GM18868 (cell line): Measurements from ENCODE around the gene TPM1.

Experiments used
- ATAC-seq: cut with Tn5 transposase; IDR thresholded peaks from one replicate; pipeline ENCODE4 v1.9.1; 2021; ENCODE audit warnings: mild to moderate bottlenecking, moderate library complexity; ENCODE audit not compliant: unreplicated experiment

TPM1 gene

GRCh38 chr15:63054281-63054683, 11.7 kb downstream of the TPM1 start:
- ATAC-seq = no peak

GRCh38 chr15:63054985-63055384, 12.4 kb downstream of the TPM1 start:
- ATAC-seq = no peak

DNA sequence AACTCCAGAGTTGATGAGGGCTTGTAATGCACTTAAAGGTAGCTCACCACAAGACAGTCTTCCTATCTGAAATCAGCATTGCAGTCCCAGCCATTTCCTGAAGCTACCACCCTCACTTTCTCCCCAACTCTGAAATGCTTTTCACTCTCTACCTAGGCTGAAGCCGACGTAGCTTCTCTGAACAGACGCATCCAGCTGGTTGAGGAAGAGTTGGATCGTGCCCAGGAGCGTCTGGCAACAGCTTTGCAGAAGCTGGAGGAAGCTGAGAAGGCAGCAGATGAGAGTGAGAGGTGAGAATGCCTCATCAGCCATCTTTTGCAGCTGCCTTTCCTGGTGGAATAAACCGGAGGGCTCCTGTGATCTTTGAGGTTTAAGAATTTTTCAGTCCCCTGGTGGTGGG, 14.3 kb downstream of the TPM1 start:
- no peak for ATAC-seq

DNA sequence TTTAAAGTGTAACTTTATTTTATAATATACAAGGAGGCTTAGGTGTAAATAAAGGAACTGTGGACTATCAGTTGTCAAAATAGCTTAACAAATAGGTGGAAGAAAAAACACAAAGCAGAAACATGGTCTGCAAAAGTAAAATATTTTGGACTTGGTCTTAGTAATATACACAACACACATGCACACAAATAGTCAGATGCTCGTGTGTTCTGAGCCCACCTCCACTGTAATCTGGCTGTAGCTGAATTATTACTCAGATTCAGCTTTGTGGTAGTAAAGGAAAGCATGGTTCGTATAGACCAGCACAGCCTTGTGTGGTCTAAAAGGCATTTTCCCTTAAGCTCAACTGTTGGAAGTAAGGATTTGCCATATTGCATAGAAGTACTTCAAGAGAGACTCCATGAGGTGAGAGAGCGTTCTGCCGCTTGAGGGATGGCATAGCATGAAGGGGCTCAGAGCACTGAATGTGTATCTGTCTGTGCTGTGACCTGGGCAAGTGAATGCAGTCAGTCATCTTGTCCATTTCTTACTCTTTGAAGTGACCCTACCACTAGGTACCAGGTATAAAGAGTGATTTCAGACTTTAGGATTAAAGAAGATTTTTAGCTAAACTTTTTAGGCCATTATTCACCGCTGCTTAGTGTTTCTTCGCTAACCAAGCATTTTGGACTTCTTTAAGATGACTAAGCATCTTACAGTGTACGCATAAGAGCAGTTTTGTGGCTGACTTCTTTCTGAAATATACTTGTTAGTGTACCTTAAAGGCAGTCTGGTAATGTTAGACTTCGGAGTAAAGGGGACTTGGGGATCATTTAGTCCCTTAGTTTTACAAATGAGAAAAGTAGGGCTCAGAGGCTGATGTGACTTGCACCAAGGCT, 15.2 kb downstream of the TPM1 start:
- ATAC-seq = no peak

DNA sequence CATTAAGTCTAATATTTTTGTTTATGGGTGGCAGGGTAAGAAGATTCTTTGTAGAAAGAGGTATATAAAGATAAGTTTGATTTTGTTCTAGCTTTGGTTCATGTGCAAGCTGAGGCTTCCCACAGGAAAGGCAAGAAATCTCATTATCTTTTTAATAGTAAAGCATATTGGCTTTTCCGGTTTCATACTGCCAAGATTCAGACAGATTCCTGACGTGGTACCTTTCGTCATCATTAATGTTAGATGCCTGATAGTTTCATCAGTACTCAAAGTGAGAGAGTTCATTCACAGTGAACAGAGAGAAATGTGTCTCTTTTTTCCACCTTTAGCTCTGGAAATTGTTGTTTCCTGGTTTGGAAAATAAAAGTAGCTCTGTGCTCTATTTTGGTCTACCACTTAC, 16.5 kb downstream of the TPM1 start:
- ATAC-seq = no peak

DNA sequence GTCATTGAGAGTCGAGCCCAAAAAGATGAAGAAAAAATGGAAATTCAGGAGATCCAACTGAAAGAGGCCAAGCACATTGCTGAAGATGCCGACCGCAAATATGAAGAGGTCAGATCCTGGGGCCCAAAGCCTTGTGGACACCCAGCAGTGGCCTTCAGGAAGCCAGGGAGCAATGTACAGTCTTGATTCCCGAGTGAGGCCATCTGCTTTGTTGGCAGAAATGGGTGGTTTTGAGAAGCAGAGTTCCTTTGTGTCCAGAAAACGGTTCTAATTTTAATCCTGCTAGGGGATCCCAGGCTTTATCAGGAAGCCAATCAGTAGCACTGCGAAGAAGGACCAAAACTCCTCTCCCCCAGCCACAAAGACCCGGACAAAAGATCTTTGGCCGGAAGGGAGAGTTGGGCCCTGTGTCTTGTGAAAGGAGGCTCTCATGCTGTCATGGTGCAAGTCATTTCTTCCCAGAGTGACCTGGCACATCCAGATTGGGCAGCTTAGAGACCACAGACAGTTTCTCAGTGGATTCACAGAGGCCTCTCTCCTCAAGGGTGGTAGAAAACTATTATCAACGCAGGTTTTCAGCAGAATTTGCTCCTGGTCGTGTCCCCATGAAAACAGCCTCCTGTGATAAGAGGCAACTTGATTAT, 17.1 kb downstream of the TPM1 start:
- no peak for ATAC-seq

GRCh38 chr15:63060699-63061098, 18.2 kb downstream of the TPM1 start:
- no peak for ATAC-seq

GRCh38 chr15:63061975-63062374, 19.4 kb downstream of the TPM1 start:
- ATAC-seq = no peak

- no peak for ATAC-seq
Observed at GRCh38 chr15:63063164-63063756, 20.7 kb downstream of the TPM1 start.

DNA sequence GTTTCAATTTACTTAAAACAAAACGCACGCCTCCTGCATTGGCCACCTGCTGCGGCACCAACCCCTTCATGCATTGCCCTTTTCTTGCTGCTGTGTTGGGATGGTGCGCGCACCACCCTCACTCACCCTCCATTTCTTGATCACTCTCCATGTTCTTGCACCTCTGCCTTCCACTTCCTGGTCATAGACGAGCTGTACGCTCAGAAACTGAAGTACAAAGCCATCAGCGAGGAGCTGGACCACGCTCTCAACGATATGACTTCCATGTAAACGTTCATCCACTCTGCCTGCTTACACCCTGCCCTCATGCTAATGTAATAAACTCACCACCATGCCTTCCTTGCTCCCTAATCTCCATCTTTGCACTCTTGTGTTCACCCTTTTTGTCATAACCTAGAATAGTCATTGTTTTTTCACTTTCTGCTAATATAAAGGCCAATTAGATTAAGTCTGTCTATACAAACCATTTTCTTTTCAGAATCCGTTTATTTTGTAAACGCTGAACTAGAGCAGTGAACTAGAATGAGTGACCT, 21.4 kb downstream of the TPM1 start:
- ATAC-seq = no peak

GRCh38 chr15:63065262-63066221, 23.0 kb downstream of the TPM1 start:
- ATAC-seq = no peak

DNA sequence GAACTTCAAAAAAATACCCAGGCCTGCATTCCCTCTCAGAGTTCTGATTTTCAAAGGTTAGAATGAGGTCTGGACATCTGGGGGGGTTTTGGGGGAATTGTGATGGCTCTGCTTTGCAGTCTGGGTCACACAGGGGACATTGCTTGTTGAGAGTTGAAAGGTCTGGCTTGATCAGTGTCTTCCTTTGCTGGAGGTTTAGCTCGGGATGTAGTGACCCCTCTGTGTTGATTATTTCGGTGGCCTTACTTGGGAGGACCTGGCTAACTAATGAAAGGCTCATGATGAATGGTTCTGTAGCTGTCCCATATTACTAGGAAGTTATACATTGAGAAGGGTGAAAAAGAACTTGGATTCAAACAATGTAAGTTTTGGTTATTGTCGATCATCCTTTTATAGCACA, 23.7 kb downstream of the TPM1 start:
- no peak for ATAC-seq

GRCh38 chr15:63067306-63067705, 24.8 kb downstream of the TPM1 start:
- no peak for ATAC-seq

DNA sequence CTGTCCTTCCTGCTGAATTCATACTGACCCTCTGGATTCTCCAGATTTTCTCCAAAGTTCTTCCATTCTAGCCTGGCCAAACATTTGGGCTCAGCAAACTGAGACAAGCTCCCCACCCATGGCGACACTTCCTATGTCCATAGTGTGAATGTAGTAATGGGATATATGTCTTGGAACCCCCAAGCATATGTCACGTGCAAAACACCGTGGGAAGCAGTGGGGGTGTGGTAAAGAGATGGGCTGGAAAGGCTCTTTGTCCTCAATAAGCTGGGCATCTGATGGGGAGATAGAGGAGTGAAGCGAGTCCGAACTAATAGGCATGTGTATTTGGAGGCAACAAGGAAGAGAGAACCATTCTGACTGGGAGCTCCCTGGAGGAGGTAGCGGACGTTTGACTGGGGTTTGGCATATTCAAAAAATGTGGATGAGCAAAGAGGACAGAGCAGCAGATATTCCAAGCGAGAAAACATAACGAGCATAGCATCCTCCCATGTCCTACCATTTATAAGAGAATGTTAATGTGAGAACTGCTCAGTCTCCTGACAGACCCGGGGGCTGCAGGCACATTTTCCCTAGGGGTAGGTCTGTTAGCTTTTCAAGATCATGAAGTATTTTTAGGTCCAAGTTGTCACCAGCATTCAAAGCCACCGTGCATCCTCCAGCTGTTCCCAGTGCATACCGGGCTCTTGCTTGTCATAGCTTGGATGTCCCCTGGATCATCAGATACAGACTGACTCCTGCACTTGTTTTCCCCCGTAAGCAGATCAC, 25.6 kb downstream of the TPM1 start:
- no peak for ATAC-seq

DNA sequence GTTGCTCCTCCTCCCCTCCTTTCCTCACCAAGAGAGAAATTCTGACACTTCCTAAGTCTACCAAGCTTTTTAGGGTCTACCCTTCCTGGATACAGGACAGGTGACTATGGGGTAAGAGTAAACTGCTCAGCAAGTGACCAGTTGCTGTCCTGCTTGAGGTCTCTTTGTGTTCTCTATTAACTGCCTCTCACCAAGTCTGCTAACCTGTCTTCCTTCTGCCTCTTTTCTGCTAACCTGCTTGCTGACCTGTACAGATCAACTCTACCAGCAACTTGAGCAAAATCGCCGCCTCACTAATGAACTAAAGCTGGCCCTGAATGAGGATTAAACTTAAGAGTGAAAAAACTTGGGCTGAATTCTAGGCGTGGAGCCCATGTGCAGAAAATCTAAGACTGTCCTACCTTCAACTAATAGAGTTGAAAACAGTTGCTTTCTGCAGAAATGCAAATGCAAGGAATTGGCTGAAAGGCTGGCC, 27.1 kb downstream of the TPM1 start:
- no peak for ATAC-seq

DNA sequence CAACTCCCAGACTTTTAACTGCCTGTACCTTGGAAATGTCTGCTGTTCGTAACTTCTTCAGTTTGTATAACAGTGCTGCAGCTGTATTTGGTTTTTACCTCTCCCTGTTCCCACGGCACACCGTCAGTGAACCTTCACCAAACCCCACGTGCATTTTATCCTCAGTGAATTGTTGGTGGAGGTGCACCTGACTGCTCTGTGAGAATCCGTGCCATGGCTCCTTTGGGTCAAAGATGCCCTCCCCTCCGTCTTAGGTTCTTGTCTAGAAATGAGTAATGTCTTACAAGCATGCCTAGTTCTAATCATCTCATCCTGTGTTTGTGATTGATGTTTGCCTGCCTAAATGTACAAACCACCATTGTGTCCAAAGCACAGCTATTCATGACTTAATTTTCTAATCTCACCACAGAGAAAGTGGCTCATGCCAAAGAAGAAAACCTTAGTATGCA, 28.2 kb downstream of the TPM1 start:
- no peak for ATAC-seq

DNA sequence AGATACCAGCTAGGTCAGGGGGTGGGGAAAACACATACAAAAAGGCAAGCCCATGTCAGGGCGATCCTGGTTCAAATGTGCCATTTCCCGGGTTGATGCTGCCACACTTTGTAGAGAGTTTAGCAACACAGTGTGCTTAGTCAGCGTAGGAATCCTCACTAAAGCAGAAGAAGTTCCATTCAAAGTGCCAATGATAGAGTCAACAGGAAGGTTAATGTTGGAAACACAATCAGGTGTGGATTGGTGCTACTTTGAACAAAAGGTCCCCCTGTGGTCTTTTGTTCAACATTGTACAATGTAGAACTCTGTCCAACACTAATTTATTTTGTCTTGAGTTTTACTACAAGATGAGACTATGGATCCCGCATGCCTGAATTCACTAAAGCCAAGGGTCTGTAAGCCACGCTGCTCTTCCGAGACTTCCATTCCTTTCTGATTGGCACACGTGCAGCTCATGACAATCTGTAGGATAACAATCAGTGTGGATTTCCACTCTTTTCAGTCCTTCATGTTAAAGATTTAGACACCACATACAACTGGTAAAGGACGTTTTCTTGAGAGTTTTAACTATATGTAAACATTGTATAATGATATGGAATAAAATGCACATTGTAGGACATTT, 28.9 kb downstream of the TPM1 start:
- no peak for ATAC-seq

- ATAC-seq = no peak
Observed at GRCh38 chr15:63072023-63072650, 29.6 kb downstream of the TPM1 start.

- ATAC-seq = no peak
Observed at GRCh38 chr15:63072809-63073277, 30.3 kb downstream of the TPM1 start.
